BJ (cell line): ENCODE results near the gene C19orf73. TPM values are rescaled to one million over a fixed set of nuclear protein-coding genes. Genes with fewer than 3 reads are reported as not detected.
A peak's percentile ranks its signal among the peaks of the same experiment; 100 is the strongest.
"Not testable (repeated sequence)": the region's sequence is repeated elsewhere in the genome, so short reads cannot be mapped to it uniquely, and the experiment has no call there.

Experiments
- CTCF ChIA-PET: fragments of 350-600 bp; formaldehyde crosslinking; extraction: SDS; loops from one replicate; lab custom pipeline; 2021; ENCODE audit warnings: antibody characterized with exemption, inconsistent platforms; lab: Yijun Ruan, JAX
- POLR2A ChIA-PET: fragments of 300-600 bp; sonication (Branson Sonifier 250); formaldehyde crosslinking; extraction: SDS; loops from one replicate; lab custom pipeline; 2021; ENCODE audit warnings: antibody characterized with exemption; lab: Charles Lee
- DNase-seq: peaks from one replicate; pipeline ENCODE4 v3.0.0-alpha.2; 2011; ENCODE audit warnings: low read depth
- H3K27me3 ChIP-seq: 2 replicates; pipeline ENCODE4 v1.6.0; 2011; ENCODE audit warnings: low read length; ENCODE audit not compliant: control insufficient read depth, insufficient read depth
- H3K36me3 ChIP-seq: 2 replicates; pipeline ENCODE4 v1.5.1; 2011; ENCODE audit warnings: low read length; ENCODE audit not compliant: control insufficient read depth, insufficient read depth
- H3K4me3 ChIP-seq: 2 replicates; pipeline ENCODE4 v1.5.1; 2011; ENCODE audit warnings: low read depth, mild to moderate bottlenecking, control low read depth, low read length
- CTCF ChIP-seq: IDR thresholded peaks from 2 replicates; pipeline ENCODE4 v1.5.1; 2011; ENCODE audit warnings: low read depth, mild to moderate bottlenecking, control low read depth, inconsistent platforms, low read length, moderate library complexity; ENCODE audit not compliant: insufficient read depth
- polyA plus RNA-seq: library from polyadenylated mRNA; depleted of rRNA; stranded (reverse); fragments of >200 nt; gene quantifications from 2 replicates; pipeline ENCODE4 v1.2.3, GENCODE V29; 2011

The C19orf73 gene
- polyA plus RNA-seq, 1 experiment: 0.94 TPM

GRCh38 chr19:49132974-49133609, 14.1 kb upstream of the C19orf73 start:
- Histone ChIP-seq H3K27me3 (no peaks in the 10 kb centered on the region), H3K36me3 (no peaks in the 10 kb centered on the region), H3K4me3 (peak overlapping the region; percentile 30)
- ChIA-PET CTCF (interaction anchor here (0.9 to 1.9 kb wide), 4 partner anchors 10 to 63 kb away, joined by 3 to 10 read pairs (median 6); no protein-coding TSS in a partner anchor), POLR2A (no interaction called here)
- DNase-seq: no peak
- TF ChIP-seq CTCF: no peak

GRCh38 chr19:49130325-49130724, 11.4 kb upstream of the C19orf73 start:
- no peak for DNase-seq
- ChIA-PET CTCF (interaction anchor here (1.7 kb wide), 1 partner anchor 12 kb away, joined by 4 read pairs; no protein-coding TSS in a partner anchor), POLR2A (no interaction called here)
- no peak for TF ChIP-seq CTCF
- Histone ChIP-seq H3K27me3 (no peaks in the 10 kb centered on the region), H3K4me3 (no peak overlapping the region), H3K36me3 (no peaks in the 10 kb centered on the region)

- CTCF ChIA-PET: interaction anchor here (0.8 to 1.7 kb wide), 3 partner anchors 11 to 73 kb away, joined by 3 to 4 read pairs (median 3); partner anchors contain the start of gene LIN7B
- DNase-seq: no peak
- TF ChIP-seq CTCF: no peak
- H3K27me3 ChIP-seq: peaks cover 2% of the 10 kb centered on the region
- H3K4me3 ChIP-seq: no peak overlapping the region
- no peaks in the 10 kb centered on the region for H3K36me3 ChIP-seq
- POLR2A ChIA-PET: no interaction called here
Observed at GRCh38 chr19:49129238-49129583, 10.3 kb upstream of the C19orf73 start.

- ChIA-PET CTCF (interaction anchor here (0.8 to 1.8 kb wide), 5 partner anchors 11 to 73 kb away, joined by 3 to 5 read pairs (median 4); partner anchors contain the start of gene LIN7B), POLR2A (no interaction called here)
- no peak for DNase-seq
- Histone ChIP-seq H3K36me3 (no peaks in the 10 kb centered on the region), H3K27me3 (peaks cover 2% of the 10 kb centered on the region), H3K4me3 (no peak overlapping the region; the same call in 1 of the 2 replicates)
- TF ChIP-seq CTCF: no peak
Observed at GRCh38 chr19:49128545-49129237, 9.7 kb upstream of the C19orf73 start.

GRCh38 chr19:49127674-49128544, 9.0 kb upstream of the C19orf73 start:
- TF ChIP-seq CTCF: peak; percentile 20; the same call in 1 of the 2 replicates
- H3K4me3 ChIP-seq: peak overlapping the region; percentile 40
- ChIA-PET POLR2A (interaction anchor here (0.6 to 1.0 kb wide), 5 partner anchors 9 to 291 kb away, joined by 3 to 12 read pairs (median 3); no protein-coding TSS in a partner anchor), CTCF (interaction anchor here (0.8 to 1.8 kb wide), 5 partner anchors 11 to 134 kb away, joined by 3 to 5 read pairs (median 4); partner anchors contain the start of gene RUVBL2)
- DNase-seq: peak; percentile 77
- H3K36me3 ChIP-seq: no peaks in the 10 kb centered on the region
- H3K27me3 ChIP-seq: peaks cover 2% of the 10 kb centered on the region

GRCh38 chr19:49127225-49127624, 8.3 kb upstream of the C19orf73 start:
- H3K4me3 ChIP-seq, H3K27me3 ChIP-seq, DNase-seq, H3K36me3 ChIP-seq: not testable (repeated sequence)
- POLR2A ChIA-PET: interaction anchor here (0.6 to 1.0 kb wide), 5 partner anchors 9 to 290 kb away, joined by 3 to 12 read pairs (median 3); no protein-coding TSS in a partner anchor
- CTCF ChIA-PET: interaction anchor here (0.9 to 1.8 kb wide), 4 partner anchors 10 to 134 kb away, joined by 3 to 5 read pairs (median 4); partner anchors contain the start of gene RUVBL2
